AG09319 (cell line): ENCODE results near the gene LTA4H.

ENCODE experiments used
- DNase-seq: peaks from one replicate; pipeline ENCODE4 v3.0.0-alpha.2; 2010; ENCODE audit warnings: low read depth; ENCODE audit errors: extremely low read depth
- TF ChIP-seq, protein P1 (sequence below): IDR thresholded peaks from 2 replicates; pipeline ENCODE4 v1.5.1; 2011; ENCODE audit warnings: low read depth, mild to moderate bottlenecking, inconsistent platforms, low read length, moderate library complexity

LTA4H gene

GRCh38 chr12:95996034-95996658 is 39.2 kb downstream of the LTA4H start, which contains the start of gene HAL:
HAL (minus strand) TSS chr12:95996344; CDS start chr12:95995910, 434 bp downstream.
- TF ChIP-seq, protein P1, sequence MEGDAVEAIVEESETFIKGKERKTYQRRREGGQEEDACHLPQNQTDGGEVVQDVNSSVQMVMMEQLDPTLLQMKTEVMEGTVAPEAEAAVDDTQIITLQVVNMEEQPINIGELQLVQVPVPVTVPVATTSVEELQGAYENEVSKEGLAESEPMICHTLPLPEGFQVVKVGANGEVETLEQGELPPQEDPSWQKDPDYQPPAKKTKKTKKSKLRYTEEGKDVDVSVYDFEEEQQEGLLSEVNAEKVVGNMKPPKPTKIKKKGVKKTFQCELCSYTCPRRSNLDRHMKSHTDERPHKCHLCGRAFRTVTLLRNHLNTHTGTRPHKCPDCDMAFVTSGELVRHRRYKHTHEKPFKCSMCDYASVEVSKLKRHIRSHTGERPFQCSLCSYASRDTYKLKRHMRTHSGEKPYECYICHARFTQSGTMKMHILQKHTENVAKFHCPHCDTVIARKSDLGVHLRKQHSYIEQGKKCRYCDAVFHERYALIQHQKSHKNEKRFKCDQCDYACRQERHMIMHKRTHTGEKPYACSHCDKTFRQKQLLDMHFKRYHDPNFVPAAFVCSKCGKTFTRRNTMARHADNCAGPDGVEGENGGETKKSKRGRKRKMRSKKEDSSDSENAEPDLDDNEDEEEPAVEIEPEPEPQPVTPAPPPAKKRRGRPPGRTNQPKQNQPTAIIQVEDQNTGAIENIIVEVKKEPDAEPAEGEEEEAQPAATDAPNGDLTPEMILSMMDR = no peak
- DNase-seq = no peak

DNA sequence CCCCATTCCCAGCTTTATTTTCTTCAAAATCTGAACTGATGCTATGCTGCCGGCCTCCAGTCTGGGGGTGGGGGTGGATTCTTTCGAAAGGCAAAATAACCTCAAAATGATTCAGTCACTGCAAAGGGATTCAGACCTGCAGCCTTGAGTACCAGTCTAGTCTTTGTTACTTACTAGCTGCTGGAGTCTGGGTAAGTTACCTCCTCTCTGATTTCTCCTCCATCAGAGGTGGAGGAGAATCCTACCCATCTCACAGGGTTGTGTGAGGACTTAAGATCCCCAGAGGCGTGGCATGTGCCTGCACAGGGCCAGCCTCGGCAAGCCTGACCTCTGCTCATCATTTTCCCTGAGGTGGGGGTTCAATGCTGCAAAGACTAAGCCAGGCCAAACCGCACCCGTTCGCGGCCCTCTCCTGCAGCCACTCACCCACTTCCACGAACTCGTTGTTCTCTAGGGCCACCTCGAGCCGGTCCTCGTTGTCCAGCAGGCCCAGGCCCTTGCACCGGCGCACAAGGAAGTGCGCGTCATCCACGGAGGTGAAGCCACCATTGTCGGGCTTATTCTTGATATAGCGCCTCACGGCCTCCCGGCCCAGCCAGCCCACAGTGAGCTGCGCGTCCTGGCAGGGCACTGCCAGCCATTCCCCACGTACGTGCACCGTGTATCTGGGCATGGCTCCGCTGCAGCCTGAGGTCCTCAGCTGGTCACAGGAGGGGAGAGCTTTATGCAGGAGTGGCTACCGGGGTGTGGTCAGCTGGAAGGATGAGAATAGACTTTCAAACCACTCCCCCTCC is 40.0 kb downstream of the LTA4H start:
- TF ChIP-seq, protein P1 = no peak
- no peak for DNase-seq

DNA sequence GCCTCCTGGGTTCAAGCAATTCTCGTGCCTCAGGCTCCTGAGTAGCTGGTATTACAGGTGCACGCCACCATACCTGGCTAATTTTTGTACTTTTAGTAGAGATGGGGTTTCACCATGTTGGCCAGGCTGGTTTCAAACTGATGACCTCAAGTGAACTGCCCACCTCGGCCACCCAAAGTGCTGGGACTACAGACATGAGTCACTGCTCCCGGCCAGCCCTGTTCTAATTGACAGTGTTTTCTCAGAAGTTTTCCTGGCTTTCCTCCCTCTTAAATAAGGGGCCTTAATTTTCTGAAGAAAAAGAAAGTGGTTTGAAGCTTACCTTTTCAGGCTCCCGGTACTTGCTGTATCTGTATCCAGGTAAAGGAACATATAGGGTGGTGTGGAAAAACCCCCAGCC is 40.9 kb downstream of the LTA4H start:
- no peak for DNase-seq
- TF ChIP-seq, protein P1 = no peak

DNA sequence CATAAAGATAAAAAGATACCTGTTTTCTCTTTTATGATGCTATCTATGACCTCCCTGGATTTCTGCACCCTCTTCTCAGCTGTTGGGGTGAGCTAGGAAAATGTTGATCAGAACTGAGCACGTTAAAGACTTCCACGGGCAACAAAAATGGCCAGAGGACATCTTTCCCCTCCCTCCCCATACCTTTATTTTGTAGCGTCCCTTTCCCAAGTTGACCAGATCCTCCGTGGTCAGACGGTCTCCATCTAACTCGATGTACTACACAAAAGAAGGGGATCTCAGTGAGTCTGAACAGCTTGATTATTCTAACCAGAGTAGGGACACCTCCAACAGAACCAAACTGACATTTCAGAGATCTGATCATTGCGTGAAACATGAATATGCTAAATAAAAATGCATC is 41.5 kb downstream of the LTA4H start:
- DNase-seq = no peak
- TF ChIP-seq, protein P1 = no peak

DNA sequence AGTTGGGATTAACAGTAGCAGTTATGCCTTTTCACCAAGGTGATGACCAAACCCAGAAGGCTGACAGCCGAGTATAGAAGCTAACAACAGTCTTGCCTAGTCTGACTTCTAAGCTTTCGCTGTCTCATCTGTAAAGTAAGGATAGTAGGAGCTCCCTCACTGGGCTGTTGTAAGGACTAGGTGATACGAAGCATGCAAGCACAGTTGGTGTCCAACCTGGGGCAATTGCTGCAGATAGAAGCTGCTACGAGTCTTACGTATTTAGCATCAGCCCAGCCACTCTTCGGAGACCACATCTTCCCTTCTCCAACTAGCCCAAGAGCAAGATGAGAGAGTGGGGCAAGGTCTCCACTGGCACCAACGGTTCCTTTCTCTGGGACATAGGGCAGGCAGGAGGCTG is 45.3 kb downstream of the LTA4H start:
- TF ChIP-seq, protein P1 = no peak
- DNase-seq = no peak

DNA sequence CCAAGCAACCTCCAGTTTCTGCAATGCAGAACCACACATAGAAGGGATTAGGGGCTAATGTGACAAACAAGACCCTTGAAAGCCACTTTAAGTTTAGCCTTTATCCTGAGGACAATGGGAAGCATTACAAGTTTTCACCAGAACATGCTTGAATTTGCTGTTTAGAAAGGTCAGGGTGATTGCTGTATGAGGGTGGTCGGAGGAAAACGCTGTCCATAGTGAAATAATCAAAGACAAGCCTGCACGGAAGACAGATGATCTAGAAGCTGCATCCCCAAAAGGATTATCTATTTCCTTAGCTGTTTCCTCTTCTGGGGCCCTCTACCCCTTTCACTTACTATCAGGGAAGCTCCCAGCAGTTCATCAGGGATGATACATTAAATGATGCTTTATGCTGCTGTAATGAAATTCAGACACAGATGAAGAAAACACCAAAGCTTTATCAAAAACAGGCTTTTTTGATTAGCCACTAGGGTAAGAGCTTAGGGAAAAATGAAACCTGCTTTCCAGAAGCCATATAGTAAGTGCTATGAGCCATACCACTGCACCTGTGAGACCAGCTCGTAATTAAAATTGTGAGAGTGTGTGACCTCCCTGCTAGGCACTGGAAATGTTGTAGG is 45.8 kb downstream of the LTA4H start:
- TF ChIP-seq, protein P1 = no peak
- no peak for DNase-seq
